Measurements from ENCODE around the gene SNTB2.

DNA sequence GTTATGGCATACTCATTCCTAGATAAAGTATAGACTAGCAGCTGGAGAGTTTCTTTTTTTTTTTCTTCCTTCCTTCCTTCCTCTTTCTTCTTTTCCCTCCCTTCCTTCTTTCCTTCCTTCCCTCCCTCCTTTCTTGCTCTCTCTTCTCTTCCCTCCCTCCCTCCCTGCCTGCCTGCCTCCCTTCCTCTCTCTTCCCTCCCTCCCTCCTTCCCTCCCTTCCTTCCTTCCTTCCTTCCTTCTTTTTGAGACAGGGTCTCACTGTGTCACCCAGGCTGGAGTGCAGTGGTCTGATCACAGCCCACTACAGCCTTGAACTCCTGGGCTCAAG lies 7.0 kb upstream of the SNTB2 start:
- TF ChIP-seq, protein P1, sequence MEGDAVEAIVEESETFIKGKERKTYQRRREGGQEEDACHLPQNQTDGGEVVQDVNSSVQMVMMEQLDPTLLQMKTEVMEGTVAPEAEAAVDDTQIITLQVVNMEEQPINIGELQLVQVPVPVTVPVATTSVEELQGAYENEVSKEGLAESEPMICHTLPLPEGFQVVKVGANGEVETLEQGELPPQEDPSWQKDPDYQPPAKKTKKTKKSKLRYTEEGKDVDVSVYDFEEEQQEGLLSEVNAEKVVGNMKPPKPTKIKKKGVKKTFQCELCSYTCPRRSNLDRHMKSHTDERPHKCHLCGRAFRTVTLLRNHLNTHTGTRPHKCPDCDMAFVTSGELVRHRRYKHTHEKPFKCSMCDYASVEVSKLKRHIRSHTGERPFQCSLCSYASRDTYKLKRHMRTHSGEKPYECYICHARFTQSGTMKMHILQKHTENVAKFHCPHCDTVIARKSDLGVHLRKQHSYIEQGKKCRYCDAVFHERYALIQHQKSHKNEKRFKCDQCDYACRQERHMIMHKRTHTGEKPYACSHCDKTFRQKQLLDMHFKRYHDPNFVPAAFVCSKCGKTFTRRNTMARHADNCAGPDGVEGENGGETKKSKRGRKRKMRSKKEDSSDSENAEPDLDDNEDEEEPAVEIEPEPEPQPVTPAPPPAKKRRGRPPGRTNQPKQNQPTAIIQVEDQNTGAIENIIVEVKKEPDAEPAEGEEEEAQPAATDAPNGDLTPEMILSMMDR (IDR thresholded peaks at IDR 0.05 in 2 of 3, conservative IDR thresholded peaks at IDR 0.05 in 1 of 3; ENCODE audit: control insufficient read depth in 2 of 3, extremely low read depth in 1 of 3, insufficient read depth in 1 of 3, low read depth in 3 of 3, low read length in 3 of 3), result no peak
- TF ChIP-seq POLR2A (IDR thresholded peaks at IDR 0.05; ENCODE audit: low read depth, low read length) (no peak), CEBPB (IDR thresholded peaks at IDR 0.05; ENCODE audit: borderline replicate concordance in 1 of 2, low read depth in 2 of 2, low read length in 2 of 2) (no peak)
- TF ChIP-seq, protein P2, sequence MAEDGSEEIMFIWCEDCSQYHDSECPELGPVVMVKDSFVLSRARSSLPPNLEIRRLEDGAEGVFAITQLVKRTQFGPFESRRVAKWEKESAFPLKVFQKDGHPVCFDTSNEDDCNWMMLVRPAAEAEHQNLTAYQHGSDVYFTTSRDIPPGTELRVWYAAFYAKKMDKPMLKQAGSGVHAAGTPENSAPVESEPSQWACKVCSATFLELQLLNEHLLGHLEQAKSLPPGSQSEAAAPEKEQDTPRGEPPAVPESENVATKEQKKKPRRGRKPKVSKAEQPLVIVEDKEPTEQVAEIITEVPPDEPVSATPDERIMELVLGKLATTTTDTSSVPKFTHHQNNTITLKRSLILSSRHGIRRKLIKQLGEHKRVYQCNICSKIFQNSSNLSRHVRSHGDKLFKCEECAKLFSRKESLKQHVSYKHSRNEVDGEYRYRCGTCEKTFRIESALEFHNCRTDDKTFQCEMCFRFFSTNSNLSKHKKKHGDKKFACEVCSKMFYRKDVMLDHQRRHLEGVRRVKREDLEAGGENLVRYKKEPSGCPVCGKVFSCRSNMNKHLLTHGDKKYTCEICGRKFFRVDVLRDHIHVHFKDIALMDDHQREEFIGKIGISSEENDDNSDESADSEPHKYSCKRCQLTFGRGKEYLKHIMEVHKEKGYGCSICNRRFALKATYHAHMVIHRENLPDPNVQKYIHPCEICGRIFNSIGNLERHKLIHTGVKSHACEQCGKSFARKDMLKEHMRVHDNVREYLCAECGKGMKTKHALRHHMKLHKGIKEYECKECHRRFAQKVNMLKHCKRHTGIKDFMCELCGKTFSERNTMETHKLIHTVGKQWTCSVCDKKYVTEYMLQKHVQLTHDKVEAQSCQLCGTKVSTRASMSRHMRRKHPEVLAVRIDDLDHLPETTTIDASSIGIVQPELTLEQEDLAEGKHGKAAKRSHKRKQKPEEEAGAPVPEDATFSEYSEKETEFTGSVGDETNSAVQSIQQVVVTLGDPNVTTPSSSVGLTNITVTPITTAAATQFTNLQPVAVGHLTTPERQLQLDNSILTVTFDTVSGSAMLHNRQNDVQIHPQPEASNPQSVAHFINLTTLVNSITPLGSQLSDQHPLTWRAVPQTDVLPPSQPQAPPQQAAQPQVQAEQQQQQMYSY (CRISPR knock-in tag; IDR thresholded peaks at IDR 0.05), result no peak
